Suprapubic skin (tissue), 4 donors: ENCODE data around the gene OTULINL.

Experiments
- CTCF ChIP-seq, 2 donors: fragments of 200-600 bp in 1 of 2; fragments of 450-650 bp in 1 of 2; sonication (generic) in 1 of 2; IDR thresholded peaks; one replicate each; pipeline ENCODE4 v1.5.1; 2016 to 2019; ENCODE audit warnings: antibody characterized with exemption in 2 of 2, mild to moderate bottlenecking in 1 of 2, moderate library complexity in 1 of 2
- EP300 ChIP-seq: sonication (generic); formaldehyde crosslinking; IDR thresholded peaks from one replicate; pipeline ENCODE4 v1.6.1; 2017; ENCODE audit warnings: antibody characterized with exemption
- POLR2A ChIP-seq, 2 donors: fragments of 450-650 bp; IDR thresholded peaks; one replicate each; pipeline ENCODE4 v1.6.1; 2017; ENCODE audit warnings: antibody characterized with exemption in 2 of 2, mild to moderate bottlenecking in 2 of 2, moderate library complexity in 2 of 2
- POLR2AphosphoS5 ChIP-seq, 3 donors: sonication (generic); formaldehyde crosslinking; IDR thresholded peaks; one replicate each; pipeline ENCODE4 v1.6.1; 2017; ENCODE audit warnings: antibody characterized with exemption in 3 of 3

- TF ChIP-seq CTCF (IDR thresholded peaks at IDR 0.05) (no peak), POLR2A (IDR thresholded peaks at IDR 0.05) (no peak), EP300 (no peak), POLR2AphosphoS5 (IDR thresholded peaks at IDR 0.05) (no peak)
Measured at GRCh38 chr5:14551211-14551610, 30.4 kb upstream of the OTULINL start.
